H7 (cell line): ENCODE results near the gene SOBP. TPM values are rescaled to one million over a fixed set of nuclear protein-coding genes. Genes with fewer than 3 reads are reported as not detected.

Experiments
- total RNA-seq: library from RNA; depleted of rRNA; stranded (reverse); fragments of >200 nt; shearing (Covaris generic); gene quantifications from 2 replicates; pipeline ENCODE4 v1.2.3, GENCODE V29; 2014; rRNA removed

The SOBP gene
- total RNA-seq, 1 experiment from 2014 or later = 1.3 TPM

Other genes starting within 250 kb of the SOBP start
- gene PDSS2, start 30.6 kb upstream of the SOBP start, total RNA-seq = 12.5 and 21.9 TPM in 2 replicates